ENCODE data around the gene TRAPPC8.

DNA sequence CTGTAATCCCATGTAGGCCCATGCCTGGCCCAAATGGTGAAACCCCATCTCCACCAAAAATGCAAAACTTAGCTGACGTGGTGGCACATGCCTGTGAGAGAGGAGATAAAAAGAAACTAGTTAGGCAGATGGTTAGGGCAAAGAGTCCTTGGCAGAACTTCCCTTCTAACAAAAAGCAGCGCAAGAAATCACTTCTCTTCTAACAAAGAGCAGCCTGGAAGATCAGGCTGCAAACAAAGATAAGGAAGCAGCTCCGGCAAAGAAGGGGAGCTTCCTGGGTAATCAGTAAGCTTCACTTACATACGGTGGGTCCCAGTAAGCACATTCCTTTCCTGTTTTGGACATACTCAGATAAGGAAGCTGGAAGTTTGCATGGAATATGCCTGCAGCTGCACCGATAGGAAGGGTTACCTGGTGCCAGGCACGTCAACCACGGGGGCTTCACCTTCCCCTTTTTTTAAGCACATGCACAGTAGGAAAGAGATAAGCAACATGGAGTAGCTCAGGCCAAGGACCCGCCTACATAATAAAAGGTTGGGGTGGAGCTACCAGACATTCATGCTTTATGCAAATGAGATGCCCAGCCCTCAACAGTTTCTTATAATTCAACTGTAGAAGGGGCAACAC is 121.3 kb downstream of the TRAPPC8 start:
- TF ChIP-seq, protein P1, sequence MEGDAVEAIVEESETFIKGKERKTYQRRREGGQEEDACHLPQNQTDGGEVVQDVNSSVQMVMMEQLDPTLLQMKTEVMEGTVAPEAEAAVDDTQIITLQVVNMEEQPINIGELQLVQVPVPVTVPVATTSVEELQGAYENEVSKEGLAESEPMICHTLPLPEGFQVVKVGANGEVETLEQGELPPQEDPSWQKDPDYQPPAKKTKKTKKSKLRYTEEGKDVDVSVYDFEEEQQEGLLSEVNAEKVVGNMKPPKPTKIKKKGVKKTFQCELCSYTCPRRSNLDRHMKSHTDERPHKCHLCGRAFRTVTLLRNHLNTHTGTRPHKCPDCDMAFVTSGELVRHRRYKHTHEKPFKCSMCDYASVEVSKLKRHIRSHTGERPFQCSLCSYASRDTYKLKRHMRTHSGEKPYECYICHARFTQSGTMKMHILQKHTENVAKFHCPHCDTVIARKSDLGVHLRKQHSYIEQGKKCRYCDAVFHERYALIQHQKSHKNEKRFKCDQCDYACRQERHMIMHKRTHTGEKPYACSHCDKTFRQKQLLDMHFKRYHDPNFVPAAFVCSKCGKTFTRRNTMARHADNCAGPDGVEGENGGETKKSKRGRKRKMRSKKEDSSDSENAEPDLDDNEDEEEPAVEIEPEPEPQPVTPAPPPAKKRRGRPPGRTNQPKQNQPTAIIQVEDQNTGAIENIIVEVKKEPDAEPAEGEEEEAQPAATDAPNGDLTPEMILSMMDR (IDR thresholded peaks at IDR 0.05), result no peak
- TF ChIP-seq EP300 (IDR thresholded peaks at IDR 0.05; ENCODE audit: low read depth) (no peak), POLR2A (IDR thresholded peaks at IDR 0.05) (no peak)
